ENCODE measurements around the gene KLLN. TPM values are rescaled to one million over a fixed set of nuclear protein-coding genes. Genes with fewer than 3 reads are reported as not detected.

Gene KLLN
- total RNA-seq, 2 donors from 2014 or later: 0.45 to 0.78 TPM

Other genes with a start within 250 kb of the KLLN start
- 1 to 10 TPM in 1 of 2 donors, under 1 TPM in 1; 0.66 to 4.3 TPM for gene PAPSS2, start 203.7 kb downstream of the KLLN start, total RNA-seq
- gene ATAD1, start 45.3 kb downstream of the KLLN start, total RNA-seq: 10 to 100 TPM; 31.2 to 45.9 TPM
- gene PTEN, start 92 bp upstream of the KLLN start, total RNA-seq: 10 to 100 TPM; 64.2 to 65.8 TPM